Activated naive CD4-positive, alpha-beta T cell treated with anti-CD3 and anti-CD28 coated beads, Interleukin-2, amount 50 U/mL, for 72 hours (primary cell): ENCODE measurements around the gene MSANTD2. TPM values are rescaled to one million over a fixed set of nuclear protein-coding genes. Genes with fewer than 3 reads are reported as not detected.

Experiments
- ATAC-seq, 2 donors: fragments of 150-1000 bp; cut with Tn5 transposase; 2 replicates each; pipeline ENCODE4 v1.10.0; 2021; ENCODE audit warnings: mild to moderate bottlenecking in 2 of 2, moderate library complexity in 2 of 2
- DNase-seq, 2 donors: peaks; one replicate each; pipeline ENCODE4 v3.0.0; 2021 to 2022; ENCODE audit warnings: low spot score in 2 of 2
- H3K27ac Mint-ChIP-seq, 2 donors: one replicate each; pipeline ENCODE4 v1.8.0; 2022; ENCODE audit warnings: mild to moderate bottlenecking in 2 of 2, mixed read lengths in 2 of 2
- H3K36me3 Mint-ChIP-seq, 2 donors: one replicate each; pipeline ENCODE4 v1.8.0; 2022; ENCODE audit warnings: mixed read lengths in 2 of 2
- H3K9me3 Mint-ChIP-seq, 2 donors: one replicate each; pipeline ENCODE4 v1.8.0; 2022; ENCODE audit warnings: mixed read lengths in 2 of 2
- total RNA-seq, 2 donors: library from RNA; stranded (reverse); gene quantifications; one replicate each; pipeline ENCODE4 v1.2.3, GENCODE V29; 2022

Gene MSANTD2
- total RNA-seq, 2 donors from 2014 or later, result 3.6 to 8.4 TPM

- Mint-ChIP-seq H3K27ac (no peak overlapping the region), H3K9me3 (no peaks in the 10 kb centered on the region), H3K36me3 (no peaks in the 10 kb centered on the region)
- ATAC-seq (no peak), DNase-seq (no peak)
Observed at GRCh38 chr11:124830749-124831148, 30.5 kb upstream of the MSANTD2 start.

- Mint-ChIP-seq H3K9me3 (no peaks in the 10 kb centered on the region), H3K27ac (no peak overlapping the region), H3K36me3 (no peaks in the 10 kb centered on the region)
- ATAC-seq (no peak), DNase-seq (no peak)
Observed at GRCh38 chr11:124829986-124830385, 29.8 kb upstream of the MSANTD2 start.

DNA sequence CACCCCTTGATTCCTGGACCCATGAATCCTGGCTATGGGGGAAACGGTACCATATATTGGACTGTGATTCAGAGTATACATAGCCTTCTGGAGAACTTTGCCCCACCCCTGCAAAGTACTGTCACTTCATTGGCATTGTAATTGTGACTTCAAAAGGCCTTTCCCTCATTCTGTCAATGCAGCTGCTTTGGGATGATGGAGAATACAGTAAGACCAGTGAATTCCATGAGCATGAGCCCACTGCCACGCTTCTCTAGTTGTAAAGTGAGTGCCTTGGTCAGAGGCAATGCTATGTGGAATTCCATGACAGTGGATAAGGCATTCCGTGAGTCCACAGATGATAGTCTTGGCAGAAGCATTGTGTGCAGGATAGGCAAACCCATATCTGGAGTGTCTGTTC is 25.7 kb upstream of the MSANTD2 start:
- ATAC-seq, result no peak
- no peak for DNase-seq
- no peak overlapping the region for H3K27ac Mint-ChIP-seq
- no peaks in the 10 kb centered on the region for H3K36me3 Mint-ChIP-seq
- H3K9me3 Mint-ChIP-seq, result no peaks in the 10 kb centered on the region

- H3K9me3 Mint-ChIP-seq, result no peaks in the 10 kb centered on the region
- ATAC-seq (no peak), DNase-seq (no peak)
- no peak overlapping the region for H3K27ac Mint-ChIP-seq
- no peaks in the 10 kb centered on the region for H3K36me3 Mint-ChIP-seq
Observed at GRCh38 chr11:124823512-124824376, 23.5 kb upstream of the MSANTD2 start.

- H3K36me3 Mint-ChIP-seq, result no peaks in the 10 kb centered on the region
Observed at GRCh38 chr11:124821995-124822730, 22.0 kb upstream of the MSANTD2 start.

DNA sequence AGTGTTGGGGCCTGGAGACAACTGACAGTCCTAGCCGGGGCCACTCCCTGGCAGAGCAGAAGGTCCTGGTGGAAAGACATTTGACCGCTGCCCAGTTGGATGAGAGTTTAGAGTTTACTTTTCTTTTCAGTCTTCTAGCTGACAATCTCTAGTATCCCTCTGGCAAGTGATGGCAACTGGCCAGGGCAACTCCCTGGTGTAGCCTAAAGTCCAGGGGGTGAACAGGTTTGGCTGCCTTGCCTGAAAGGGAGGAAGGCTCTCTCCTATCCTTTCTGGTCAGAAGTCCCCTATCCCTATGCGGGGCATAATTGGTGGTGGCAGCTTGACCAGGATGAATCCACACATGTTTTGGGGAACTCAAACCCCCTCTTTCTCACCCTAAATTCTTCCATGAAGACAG is 16.8 kb upstream of the MSANTD2 start:
- Mint-ChIP-seq H3K27ac (no peak overlapping the region), H3K9me3 (no peaks in the 10 kb centered on the region), H3K36me3 (no peaks in the 10 kb centered on the region)
- no peak for DNase-seq
- no peak for ATAC-seq

More at GRCh38 chr11:124821995-124822730, 22.0 kb upstream of the MSANTD2 start:
- ATAC-seq (no peak), DNase-seq (no peak)
- no peaks in the 10 kb centered on the region for H3K9me3 Mint-ChIP-seq
- H3K27ac Mint-ChIP-seq, result peak overlapping the region in 1 of 2 donors; percentile 12

- no peak overlapping the region for H3K27ac Mint-ChIP-seq
- H3K9me3 Mint-ChIP-seq, result no peaks in the 10 kb centered on the region
- DNase-seq (no peak), ATAC-seq (no peak)
- H3K36me3 Mint-ChIP-seq, result no peaks in the 10 kb centered on the region
Observed at GRCh38 chr11:124814739-124815138, 14.5 kb upstream of the MSANTD2 start.

GRCh38 chr11:124812876-124813275 is 12.7 kb upstream of the MSANTD2 start:
- Mint-ChIP-seq H3K36me3 (peaks cover 0 to 2% of the 10 kb centered on the region in 2 donors), H3K27ac (no peak overlapping the region), H3K9me3 (no peaks in the 10 kb centered on the region)
- DNase-seq (no peak), ATAC-seq (peak in 1 of 2 donors; percentile 40)

DNA sequence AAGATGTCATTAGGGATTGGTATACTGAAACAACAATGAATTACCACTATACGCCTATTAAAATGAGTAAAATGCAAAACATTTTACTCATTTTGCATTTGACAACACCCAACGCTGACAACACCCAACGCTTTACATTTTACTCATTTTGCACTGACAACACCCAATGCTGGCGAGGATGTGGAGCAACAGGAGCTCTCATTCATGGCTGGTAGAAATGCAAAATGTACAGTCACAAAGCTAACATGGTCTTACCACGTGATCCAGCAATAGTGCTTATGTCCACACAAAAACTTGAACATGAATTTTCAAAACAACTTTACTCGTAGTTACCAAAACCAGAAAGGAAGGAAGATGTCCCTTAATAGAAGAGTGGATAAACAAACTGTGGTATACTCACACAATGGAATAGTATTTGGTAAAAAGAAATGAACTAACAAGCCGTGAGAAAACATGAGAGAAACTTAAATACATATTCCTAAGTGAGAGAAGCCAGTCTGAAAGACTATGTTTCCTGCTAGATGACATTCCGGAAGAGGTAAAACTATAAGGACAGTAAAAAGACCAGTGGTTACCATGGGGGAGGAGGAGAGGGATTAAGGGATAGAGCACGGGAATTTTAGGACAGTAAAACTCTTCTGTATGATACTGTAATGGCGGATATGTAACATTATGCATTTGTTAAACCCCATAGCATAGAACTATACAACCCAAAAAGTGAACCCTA is 11.4 kb upstream of the MSANTD2 start:
- no peaks in the 10 kb centered on the region for H3K9me3 Mint-ChIP-seq
- ATAC-seq (no peak), DNase-seq (no peak)
- no peak overlapping the region for H3K27ac Mint-ChIP-seq
- peaks cover 0 to 5% of the 10 kb centered on the region in 2 donors for H3K36me3 Mint-ChIP-seq

DNA sequence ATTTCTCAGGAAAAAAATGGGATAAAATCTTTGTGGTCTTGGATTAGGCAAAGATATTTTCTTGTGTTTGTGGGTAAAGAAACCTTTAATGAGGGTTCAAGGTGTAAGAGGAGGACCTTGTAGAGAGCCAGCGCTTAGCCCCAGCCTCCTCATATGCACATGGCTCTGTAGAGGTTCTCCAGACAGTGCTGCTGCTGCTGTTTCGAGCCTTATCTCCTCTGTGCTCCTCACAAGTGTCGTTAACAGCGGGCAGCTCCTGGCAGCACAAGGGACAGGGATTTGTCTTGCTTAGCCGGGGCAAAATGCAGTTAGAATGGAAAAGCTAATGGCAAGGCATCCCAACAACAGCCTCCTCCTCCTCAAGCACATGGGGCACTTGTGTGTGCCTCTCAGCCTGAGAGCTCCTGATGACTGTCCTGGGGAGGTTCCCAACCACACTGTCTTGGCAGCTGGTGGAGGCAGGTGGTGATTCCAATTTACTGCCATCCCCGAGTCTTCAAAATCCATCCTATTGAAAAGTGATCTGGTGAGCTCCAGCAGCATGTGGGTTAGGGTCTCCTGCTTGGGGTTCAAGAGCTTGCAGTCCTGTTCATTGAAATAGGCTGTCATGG is 7.6 kb upstream of the MSANTD2 start:
- DNase-seq (no peak), ATAC-seq (no peak)
- H3K36me3 Mint-ChIP-seq, result peaks cover 0 to 5% of the 10 kb centered on the region in 2 donors
- no peaks in the 10 kb centered on the region for H3K9me3 Mint-ChIP-seq
- no peak overlapping the region for H3K27ac Mint-ChIP-seq

GRCh38 chr11:124807201-124807600 is 7.0 kb upstream of the MSANTD2 start:
- ATAC-seq (no peak), DNase-seq (no peak)
- H3K36me3 Mint-ChIP-seq, result peaks cover 0 to 5% of the 10 kb centered on the region in 2 donors
- no peaks in the 10 kb centered on the region for H3K9me3 Mint-ChIP-seq
- no peak overlapping the region for H3K27ac Mint-ChIP-seq

GRCh38 chr11:124804884-124805283 is 4.7 kb upstream of the MSANTD2 start:
- DNase-seq (no peak), ATAC-seq (no peak)
- Mint-ChIP-seq H3K36me3 (peaks cover 0 to 5% of the 10 kb centered on the region in 2 donors), H3K9me3 (no peaks in the 10 kb centered on the region), H3K27ac (no peak overlapping the region)

GRCh38 chr11:124801636-124802312 is 1.6 kb upstream of the MSANTD2 start:
- Mint-ChIP-seq H3K27ac (no peak overlapping the region), H3K9me3 (no peaks in the 10 kb centered on the region), H3K36me3 (no peaks in the 10 kb centered on the region)
- ATAC-seq (no peak), DNase-seq (no peak)

DNA sequence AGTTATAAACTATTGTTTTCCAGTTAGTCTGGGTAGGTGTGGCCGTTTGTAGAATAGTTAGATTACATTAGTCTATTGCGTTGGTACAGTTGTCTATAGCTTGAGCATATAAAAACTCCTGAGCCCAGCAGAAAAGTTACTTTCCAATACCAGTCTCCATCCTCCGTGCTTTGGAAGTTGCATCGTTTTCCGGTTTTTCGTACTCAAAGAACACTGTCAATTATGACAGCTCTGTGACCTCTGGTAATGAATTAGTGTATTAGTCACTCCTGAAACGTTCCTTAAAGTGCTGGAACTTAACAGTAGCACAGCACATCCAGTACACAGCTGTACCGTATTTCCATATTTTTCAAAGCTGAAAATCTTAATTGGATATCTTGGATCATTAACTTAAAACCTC is 808 bp upstream of the MSANTD2 start:
- Mint-ChIP-seq H3K27ac (peak overlapping the region; percentile 81 to 93), H3K36me3 (no peaks in the 10 kb centered on the region), H3K9me3 (no peaks in the 10 kb centered on the region)
- ATAC-seq (peak; percentile 27 to 45), DNase-seq (no peak)

DNA sequence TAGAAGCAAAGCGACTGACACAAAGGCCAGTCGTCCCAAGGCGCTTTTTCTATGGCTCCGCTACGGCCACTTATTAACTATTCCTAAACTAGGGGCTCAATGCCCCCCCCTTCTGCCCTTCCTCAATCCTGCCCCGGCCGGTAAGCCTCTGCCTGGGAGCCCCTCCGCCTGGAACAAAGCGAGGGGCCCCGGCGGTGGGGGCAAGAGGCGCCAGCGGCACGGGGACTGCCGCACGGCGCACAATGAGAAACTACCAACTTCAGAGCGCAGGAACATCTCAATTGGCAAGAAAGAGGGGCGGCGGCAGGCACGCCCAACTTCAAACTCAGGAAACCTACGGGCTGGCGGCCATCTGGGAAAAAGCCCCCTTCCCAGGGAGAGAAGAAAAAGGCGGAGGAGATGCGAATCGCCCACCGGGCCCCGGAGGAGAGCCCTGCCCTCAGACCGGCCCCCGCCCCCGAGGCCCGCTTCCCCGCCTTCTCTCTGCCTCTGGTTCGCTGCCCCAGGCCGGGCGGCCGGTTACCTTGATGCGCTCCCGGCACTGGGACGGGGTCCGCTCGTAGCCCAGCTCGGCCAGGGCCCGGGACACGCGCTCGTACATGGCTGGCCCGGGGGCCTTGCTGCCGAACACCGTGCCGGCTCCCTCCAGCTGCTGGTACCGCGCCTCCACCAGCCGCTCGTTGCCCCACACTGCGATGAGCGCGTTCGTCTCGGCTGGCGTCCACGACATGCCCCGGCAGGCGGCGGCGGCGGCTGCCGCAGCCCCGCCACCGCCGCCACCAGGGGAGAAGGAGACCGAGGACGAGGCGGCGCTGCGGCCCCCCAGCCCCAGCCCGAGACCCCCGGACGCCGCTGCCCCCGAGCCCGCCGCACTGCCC is 619 bp downstream of the MSANTD2 start:
- Mint-ChIP-seq H3K9me3 (no peaks in the 10 kb centered on the region), H3K27ac (peak overlapping the region; percentile 79 to 90), H3K36me3 (no peaks in the 10 kb centered on the region)
- ATAC-seq (peak; percentile 43 to 64), DNase-seq (peak; percentile 41 to 60)
